Ishikawa (cell line): Measurements from ENCODE around the gene ADAMTSL1.

ENCODE experiments used
- CEBPB ChIP-seq: IDR thresholded peaks from 2 replicates; pipeline ENCODE4 v1.6.1; 2012
- CREB1 ChIP-seq: IDR thresholded peaks from 2 replicates; pipeline ENCODE4 v1.6.1; 2012; ENCODE audit warnings: low read depth
- EGR1 ChIP-seq: IDR thresholded peaks from 2 replicates; pipeline ENCODE4 v1.6.1; 2012
- EP300 ChIP-seq: IDR thresholded peaks from 2 replicates; pipeline ENCODE4 v1.6.1; 2012; ENCODE audit warnings: borderline replicate concordance
- FOXM1 ChIP-seq: IDR thresholded peaks from 2 replicates; pipeline ENCODE4 v1.6.1; 2012; ENCODE audit warnings: low read depth, borderline replicate concordance
- MAX ChIP-seq: IDR thresholded peaks from 2 replicates; pipeline ENCODE4 v1.6.1; 2012
- NFIC ChIP-seq: IDR thresholded peaks from 2 replicates; pipeline ENCODE4 v1.6.1; 2012
- RAD21 ChIP-seq: IDR thresholded peaks from 2 replicates; pipeline ENCODE4 v1.6.1; 2012; ENCODE audit warnings: low read depth
- REST ChIP-seq: IDR thresholded peaks from 2 replicates; pipeline ENCODE4 v1.6.1; 2012; ENCODE audit warnings: low read depth, mild to moderate bottlenecking
- TAF1 ChIP-seq: IDR thresholded peaks from 2 replicates; pipeline ENCODE4 v1.6.1; 2012; ENCODE audit warnings: low read depth, mild to moderate bottlenecking
- TCF12 ChIP-seq: IDR thresholded peaks from 2 replicates; pipeline ENCODE4 v1.6.1; 2012; ENCODE audit warnings: low read depth
- TEAD4 ChIP-seq: IDR thresholded peaks from 2 replicates; pipeline ENCODE4 v1.6.1; 2012
- USF1 ChIP-seq: IDR thresholded peaks from 2 replicates; pipeline ENCODE4 v1.6.1; 2012
- YY1 ChIP-seq: IDR thresholded peaks from 2 replicates; pipeline ENCODE4 v1.6.1; 2012; ENCODE audit warnings: low read depth
- ZBTB7A ChIP-seq: IDR thresholded peaks from 2 replicates; pipeline ENCODE4 v1.6.1; 2012; ENCODE audit warnings: low read depth

Gene ADAMTSL1

GRCh38 chr9:18707489-18708205 lies 233.7 kb downstream of the ADAMTSL1 start:
- TF ChIP-seq TCF12 (no peak), ZBTB7A (no peak), EP300 (no peak), NFIC (no peak), USF1 (no peak), REST (no peak), RAD21 (no peak), YY1 (no peak), MAX (no peak), EGR1 (no peak)

GRCh38 chr9:18708429-18708828 lies 234.5 kb downstream of the ADAMTSL1 start:
- TF ChIP-seq NFIC (no peak), REST (no peak), ZBTB7A (no peak), YY1 (no peak), FOXM1 (no peak), CREB1 (no peak), RAD21 (no peak), EGR1 (no peak), TEAD4 (no peak), USF1 (no peak), TCF12 (no peak), CEBPB (no peak), MAX (no peak), EP300 (no peak), TAF1 (no peak)

GRCh38 chr9:18710065-18710464 lies 236.1 kb downstream of the ADAMTSL1 start:
- TF ChIP-seq REST (no peak), CREB1 (no peak), TEAD4 (no peak), MAX (no peak), TCF12 (no peak), USF1 (no peak), EGR1 (no peak), FOXM1 (no peak), TAF1 (no peak), RAD21 (no peak), NFIC (no peak), ZBTB7A (no peak), CEBPB (no peak), EP300 (no peak), YY1 (no peak)

GRCh38 chr9:18717759-18718158 lies 243.8 kb downstream of the ADAMTSL1 start:
- TF ChIP-seq FOXM1 (no peak), TEAD4 (no peak), EGR1 (no peak), NFIC (no peak), TCF12 (no peak), REST (no peak), USF1 (no peak), CREB1 (no peak), CEBPB (no peak), TAF1 (no peak), EP300 (no peak), MAX (no peak), YY1 (no peak), ZBTB7A (no peak), RAD21 (no peak)
